ENCODE measurements around the gene KCNH6.

- TF ChIP-seq, protein P1, sequence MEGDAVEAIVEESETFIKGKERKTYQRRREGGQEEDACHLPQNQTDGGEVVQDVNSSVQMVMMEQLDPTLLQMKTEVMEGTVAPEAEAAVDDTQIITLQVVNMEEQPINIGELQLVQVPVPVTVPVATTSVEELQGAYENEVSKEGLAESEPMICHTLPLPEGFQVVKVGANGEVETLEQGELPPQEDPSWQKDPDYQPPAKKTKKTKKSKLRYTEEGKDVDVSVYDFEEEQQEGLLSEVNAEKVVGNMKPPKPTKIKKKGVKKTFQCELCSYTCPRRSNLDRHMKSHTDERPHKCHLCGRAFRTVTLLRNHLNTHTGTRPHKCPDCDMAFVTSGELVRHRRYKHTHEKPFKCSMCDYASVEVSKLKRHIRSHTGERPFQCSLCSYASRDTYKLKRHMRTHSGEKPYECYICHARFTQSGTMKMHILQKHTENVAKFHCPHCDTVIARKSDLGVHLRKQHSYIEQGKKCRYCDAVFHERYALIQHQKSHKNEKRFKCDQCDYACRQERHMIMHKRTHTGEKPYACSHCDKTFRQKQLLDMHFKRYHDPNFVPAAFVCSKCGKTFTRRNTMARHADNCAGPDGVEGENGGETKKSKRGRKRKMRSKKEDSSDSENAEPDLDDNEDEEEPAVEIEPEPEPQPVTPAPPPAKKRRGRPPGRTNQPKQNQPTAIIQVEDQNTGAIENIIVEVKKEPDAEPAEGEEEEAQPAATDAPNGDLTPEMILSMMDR (IDR thresholded peaks at IDR 0.05), result no peak
- no peak for TF ChIP-seq POLR2A (IDR thresholded peaks at IDR 0.05)
Observed at GRCh38 chr17:63530557-63531021, 7.4 kb downstream of the KCNH6 start.
